HG02884 (cell line): ENCODE results near the gene IWS1.
"Not testable (repeated sequence)": the region's sequence is repeated elsewhere in the genome, so short reads cannot be mapped to it uniquely, and the experiment has no call there.

ENCODE experiments used
- ATAC-seq: cut with Tn5 transposase; IDR thresholded peaks from one replicate; pipeline ENCODE4 v1.9.1; 2021; ENCODE audit warnings: mild to moderate bottlenecking, moderate library complexity; ENCODE audit not compliant: unreplicated experiment

Gene IWS1

GRCh38 chr2:127530245-127531140 is 4.2 kb upstream of the IWS1 start:
- no peak for ATAC-seq

- ATAC-seq: not testable (repeated sequence)
Observed at GRCh38 chr2:127529416-127529815, 3.1 kb upstream of the IWS1 start.

- no peak for ATAC-seq
Observed at GRCh38 chr2:127528487-127528886, 2.2 kb upstream of the IWS1 start.

GRCh38 chr2:127527001-127527804 is 914 bp upstream of the IWS1 start:
- ATAC-seq: peak; percentile 2

- ATAC-seq: no peak
Observed at GRCh38 chr2:127525691-127526131, 578 bp downstream of the IWS1 start.

- not testable (repeated sequence) for ATAC-seq
Observed at GRCh38 chr2:127524198-127524834, 2.0 kb downstream of the IWS1 start.

GRCh38 chr2:127523269-127523939 is 2.9 kb downstream of the IWS1 start:
- ATAC-seq: no peak

GRCh38 chr2:127520424-127520823 is 5.9 kb downstream of the IWS1 start:
- no peak for ATAC-seq

GRCh38 chr2:127517465-127517864 is 8.8 kb downstream of the IWS1 start:
- ATAC-seq: no peak

- ATAC-seq: no peak
Observed at GRCh38 chr2:127516041-127516762, 10.1 kb downstream of the IWS1 start.

GRCh38 chr2:127515383-127515915 is 10.8 kb downstream of the IWS1 start:
- ATAC-seq: no peak

- no peak for ATAC-seq
Observed at GRCh38 chr2:127514485-127514884, 11.8 kb downstream of the IWS1 start.

GRCh38 chr2:127514076-127514475 is 12.2 kb downstream of the IWS1 start:
- ATAC-seq: no peak

- no peak for ATAC-seq
Observed at GRCh38 chr2:127512362-127512761, 13.9 kb downstream of the IWS1 start.

- no peak for ATAC-seq
Observed at GRCh38 chr2:127511917-127512316, 14.4 kb downstream of the IWS1 start.

- no peak for ATAC-seq
Observed at GRCh38 chr2:127511090-127511695, 15.1 kb downstream of the IWS1 start.

GRCh38 chr2:127510073-127510472 is 16.2 kb downstream of the IWS1 start:
- ATAC-seq: no peak

- ATAC-seq: no peak
Observed at GRCh38 chr2:127508631-127509034, 17.7 kb downstream of the IWS1 start.

GRCh38 chr2:127508023-127508630 is 18.2 kb downstream of the IWS1 start:
- no peak for ATAC-seq
